PC-9 (cell line): Measurements from ENCODE around the gene KRT3. TPM values are rescaled to one million over a fixed set of nuclear protein-coding genes. Genes with fewer than 3 reads are reported as not detected.

Experiments used
- BruUV-seq: library from RNA; stranded (reverse); fragments of 400-500 nt; replicated peaks from 2 replicates; lab custom pipeline; 2021; lab: Mats Ljungman, UMichigan
- CTCF ChIA-PET: fragments of 300-600 bp; sonication (Branson Sonifier 250); formaldehyde crosslinking; loops from one replicate; lab custom pipeline; 2022; ENCODE audit warnings: antibody characterized with exemption; lab: Charles Lee
- POLR2A ChIA-PET: fragments of 300-600 bp; sonication (Branson Sonifier 250); formaldehyde crosslinking; loops from one replicate; lab custom pipeline; 2022; ENCODE audit warnings: antibody characterized with exemption; ENCODE audit not compliant: unreplicated experiment; lab: Charles Lee
- DNase-seq, 2 experiments: peaks; one replicate each; pipeline versions ENCODE4 v3.0.0 to v3.0.0-alpha.2; 2015 to 2022; ENCODE audit warnings: mixed read lengths in 1 of 2
- H2AFZ ChIP-seq: fragments of 200-600 bp; sonication (generic); 2 replicates; pipeline ENCODE4 v1.8.1; 2017; ENCODE audit warnings: antibody characterized with exemption
- H3F3A ChIP-seq: fragments of 200-600 bp; sonication (generic); 2 replicates; pipeline ENCODE4 v1.8.1; 2017; ENCODE audit warnings: antibody characterized with exemption, mild to moderate bottlenecking, low read depth; ENCODE audit not compliant: insufficient read depth
- H3K27ac ChIP-seq: fragments of 200-600 bp; sonication (generic); 2 replicates; pipeline ENCODE4 v1.6.1; 2016; ENCODE audit warnings: mixed run types
- H3K27me3 ChIP-seq: fragments of 200-600 bp; sonication (generic); 2 replicates; pipeline ENCODE4 v1.6.1; 2016; ENCODE audit warnings: low read depth, mixed run types; ENCODE audit not compliant: insufficient read depth
- H3K36me3 ChIP-seq: fragments of 200-600 bp; sonication (generic); 2 replicates; pipeline ENCODE4 v1.6.1; 2016; ENCODE audit warnings: low read depth, mixed run types
- H3K4me1 ChIP-seq: fragments of 200-600 bp; sonication (generic); replicated peaks from 2 replicates; pipeline ENCODE4 v1.6.1; 2016; ENCODE audit warnings: mixed run types; ENCODE audit not compliant: insufficient read depth
- H3K4me2 ChIP-seq: fragments of 200-600 bp; sonication (generic); 2 replicates; pipeline ENCODE4 v1.6.1; 2017; ENCODE audit warnings: mixed run types
- H3K4me3 ChIP-seq: fragments of 200-600 bp; sonication (generic); 2 replicates; pipeline ENCODE4 v1.6.1; 2016; ENCODE audit warnings: mixed run types
- H3K79me2 ChIP-seq: fragments of 200-600 bp; sonication (generic); 2 replicates; pipeline ENCODE4 v1.6.1; 2017; ENCODE audit warnings: low read depth, mixed run types
- H3K9me2 ChIP-seq: fragments of 200-600 bp; sonication (generic); 2 replicates; pipeline ENCODE4 v1.8.1; 2017; ENCODE audit warnings: mild to moderate bottlenecking; ENCODE audit not compliant: insufficient read depth
- H3K9me3 ChIP-seq: fragments of 200-600 bp; sonication (generic); 2 replicates; pipeline ENCODE4 v1.8.1; 2016; ENCODE audit warnings: low read depth; ENCODE audit not compliant: insufficient read depth
- H4K20me1 ChIP-seq: fragments of 200-600 bp; sonication (generic); 2 replicates; pipeline ENCODE4 v1.8.1; 2017; ENCODE audit not compliant: insufficient read depth
- CTCF ChIP-seq: fragments of 200-600 bp; sonication (generic); conservative IDR thresholded peaks from 2 replicates; pipeline ENCODE4 v1.6.1; 2017; ENCODE audit warnings: mixed run types, antibody characterized with exemption, mild to moderate bottlenecking, moderate library complexity
- EZH2 ChIP-seq: fragments of 200-600 bp; sonication (generic); IDR thresholded peaks from 2 replicates; pipeline ENCODE4 v1.8.0; 2017; ENCODE audit warnings: antibody characterized with exemption, low read depth
- intact Hi-C: fragments of 100-400 bp; cut with micrococcal nuclease; formaldehyde crosslinking; loops from one replicate; pipeline ENCODE4 v1.10.0; 2022; ENCODE audit not compliant: unreplicated experiment
- total RNA-seq: library from RNA; stranded (reverse); gene quantifications from 2 replicates; pipeline ENCODE4 v1.2.3, GENCODE V29; 2021

The KRT3 gene
- total RNA-seq, 1 experiment from 2014 or later, result 0.24 TPM

DNA sequence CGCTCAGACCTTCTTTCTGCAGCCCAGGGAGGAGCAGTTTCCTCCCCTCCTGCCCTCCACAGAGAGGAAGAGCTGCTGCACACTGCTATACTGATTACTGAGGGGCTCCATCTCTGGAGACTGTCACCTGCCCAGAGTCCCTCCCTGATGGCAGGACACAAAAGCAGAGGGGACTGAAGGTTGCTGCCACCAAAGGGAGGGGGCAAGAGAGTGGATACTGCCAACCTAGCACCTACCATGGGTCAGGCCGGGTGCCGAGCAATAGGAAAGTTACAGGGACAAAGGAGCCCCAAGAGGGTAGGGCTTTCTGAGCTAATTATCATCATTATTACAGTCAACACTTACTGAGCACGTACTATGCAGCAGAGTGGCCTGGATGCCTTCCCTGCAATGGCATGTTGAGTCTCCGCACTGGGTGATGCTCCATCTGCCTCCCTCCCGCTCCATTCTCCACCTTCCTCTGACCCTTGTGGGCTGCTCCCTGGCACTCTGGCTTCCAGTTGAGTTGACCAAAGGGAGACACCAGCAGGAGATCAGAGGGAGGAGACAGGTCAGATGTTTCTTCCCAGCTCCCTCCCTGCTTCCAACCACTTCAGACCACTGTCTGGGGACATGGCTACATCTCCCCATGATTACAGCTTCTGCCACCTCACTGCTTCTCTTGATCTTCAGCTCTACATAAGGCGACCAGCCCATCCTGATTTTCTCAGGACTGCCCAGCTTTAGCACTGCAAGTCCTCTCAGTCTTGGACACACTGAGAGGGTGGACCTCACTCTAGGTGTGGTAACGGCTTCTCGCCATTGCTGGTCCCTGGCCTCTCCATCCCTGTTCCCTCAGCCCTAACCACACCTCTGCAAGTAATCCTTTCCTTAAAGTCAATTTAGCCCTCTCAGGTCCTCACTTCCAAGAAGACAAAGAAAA, 40.8 kb upstream of the KRT3 start:
- Histone ChIP-seq H3K79me2 (no peaks in the 10 kb centered on the region), H3K36me3 (no peaks in the 10 kb centered on the region), H3K4me1 (peaks cover 16% of the 10 kb centered on the region), H3K4me2 (peak overlapping the region; percentile 20; the same call in 1 of the 2 replicates), H3K27ac (no peak overlapping the region), H3K9me2 (no peaks in the 10 kb centered on the region), H2AFZ (no peak overlapping the region), H3F3A (no peaks in the 10 kb centered on the region), H3K9me3 (no peaks in the 10 kb centered on the region), H3K27me3 (no peaks in the 10 kb centered on the region), H3K4me3 (no peak overlapping the region), H4K20me1 (no peaks in the 10 kb centered on the region)
- intact Hi-C loops, result no loop called here
- TF ChIP-seq CTCF (no peak), EZH2 (no peak)
- no TSS peak for BruUV-seq
- ChIA-PET POLR2A (no interaction called here), CTCF (interaction anchor here (0.5 kb wide), 1 partner anchor 816 kb away, joined by 3 read pairs; no protein-coding TSS in a partner anchor)
- DNase-seq, result no peak

DNA sequence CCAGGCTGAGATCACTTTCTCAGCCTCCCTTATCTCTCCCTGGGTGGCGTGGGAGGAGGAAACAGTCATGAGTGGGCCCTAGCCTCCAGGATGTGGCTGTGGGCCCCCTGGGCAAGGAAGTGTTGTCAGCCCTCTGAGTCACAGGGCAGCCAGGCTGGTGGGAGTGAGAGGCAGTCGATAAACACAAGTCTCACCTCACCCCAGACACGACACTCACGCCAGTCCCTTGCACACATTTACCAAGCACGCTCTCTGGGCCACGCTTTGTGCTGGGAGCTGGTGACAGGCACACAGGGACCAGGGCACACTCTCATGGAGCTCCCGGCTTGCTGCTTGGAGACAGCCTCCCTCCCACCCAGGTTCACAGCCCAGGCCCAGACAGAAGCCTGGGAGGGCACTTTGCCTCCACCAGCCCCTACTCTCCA, 40.1 kb upstream of the KRT3 start:
- CTCF ChIA-PET, result no interaction called here
- Histone ChIP-seq H3K4me1 (peaks cover 16% of the 10 kb centered on the region), H3K27ac (no peak overlapping the region), H3K27me3 (no peaks in the 10 kb centered on the region), H3K4me2 (no peak overlapping the region), H2AFZ (no peak overlapping the region), H3K79me2 (no peaks in the 10 kb centered on the region), H3K36me3 (no peaks in the 10 kb centered on the region), H3K9me3 (no peaks in the 10 kb centered on the region), H3F3A (no peaks in the 10 kb centered on the region), H3K4me3 (no peak overlapping the region), H3K9me2 (no peaks in the 10 kb centered on the region), H4K20me1 (no peaks in the 10 kb centered on the region)
- TF ChIP-seq CTCF (no peak), EZH2 (no peak)
- intact Hi-C loops, result no loop called here
- no TSS peak for BruUV-seq
- no peak for DNase-seq
- POLR2A ChIA-PET, result no interaction called here

GRCh38 chr12:52835271-52836041, 39.5 kb upstream of the KRT3 start:
- intact Hi-C loops, result no loop called here
- H4K20me1 ChIP-seq, result no peaks in the 10 kb centered on the region
- H3K4me2 ChIP-seq, result no peak overlapping the region
- no peaks in the 10 kb centered on the region for H3K79me2 ChIP-seq
- no peak overlapping the region for H3K4me3 ChIP-seq
- no peak overlapping the region for H2AFZ ChIP-seq
- H3K36me3 ChIP-seq, result no peaks in the 10 kb centered on the region
- H3K4me1 ChIP-seq, result peaks cover 16% of the 10 kb centered on the region
- H3K9me3 ChIP-seq, result no peaks in the 10 kb centered on the region
- ChIA-PET CTCF (no interaction called here), POLR2A (no interaction called here)
- BruUV-seq, result no TSS peak
- DNase-seq, result no peak
- no peaks in the 10 kb centered on the region for H3F3A ChIP-seq
- H3K9me2 ChIP-seq, result no peaks in the 10 kb centered on the region
- no peaks in the 10 kb centered on the region for H3K27me3 ChIP-seq
- no peak overlapping the region for H3K27ac ChIP-seq
- TF ChIP-seq EZH2, result no peak
- TF ChIP-seq CTCF, result no peak
